Choroid plexus epithelial cell (primary cell): Measurements from ENCODE around the gene POLA1.
A peak's percentile ranks its signal among the peaks of the same experiment; 100 is the strongest.

Source experiments
- DNase-seq: peaks from one replicate; pipeline ENCODE4 v3.0.0-alpha.2; 2010; ENCODE audit warnings: low read depth
- H3K4me3 ChIP-seq: 2 replicates; pipeline ENCODE4 v1.5.1; 2011; ENCODE audit warnings: low read depth, mild to moderate bottlenecking, control low read depth, low read length, moderate library complexity
- TF ChIP-seq, protein P1 (sequence below): conservative IDR thresholded peaks from 2 replicates; pipeline ENCODE4 v1.5.1; 2011; ENCODE audit warnings: low read depth, mild to moderate bottlenecking, control low read depth, inconsistent platforms, low read length, moderate library complexity

The POLA1 gene

GRCh38 chrX:24732766-24733500, 39.2 kb downstream of the POLA1 start:
- DNase-seq: no peak
- H3K4me3 ChIP-seq: no peak overlapping the region
- TF ChIP-seq, protein P1, sequence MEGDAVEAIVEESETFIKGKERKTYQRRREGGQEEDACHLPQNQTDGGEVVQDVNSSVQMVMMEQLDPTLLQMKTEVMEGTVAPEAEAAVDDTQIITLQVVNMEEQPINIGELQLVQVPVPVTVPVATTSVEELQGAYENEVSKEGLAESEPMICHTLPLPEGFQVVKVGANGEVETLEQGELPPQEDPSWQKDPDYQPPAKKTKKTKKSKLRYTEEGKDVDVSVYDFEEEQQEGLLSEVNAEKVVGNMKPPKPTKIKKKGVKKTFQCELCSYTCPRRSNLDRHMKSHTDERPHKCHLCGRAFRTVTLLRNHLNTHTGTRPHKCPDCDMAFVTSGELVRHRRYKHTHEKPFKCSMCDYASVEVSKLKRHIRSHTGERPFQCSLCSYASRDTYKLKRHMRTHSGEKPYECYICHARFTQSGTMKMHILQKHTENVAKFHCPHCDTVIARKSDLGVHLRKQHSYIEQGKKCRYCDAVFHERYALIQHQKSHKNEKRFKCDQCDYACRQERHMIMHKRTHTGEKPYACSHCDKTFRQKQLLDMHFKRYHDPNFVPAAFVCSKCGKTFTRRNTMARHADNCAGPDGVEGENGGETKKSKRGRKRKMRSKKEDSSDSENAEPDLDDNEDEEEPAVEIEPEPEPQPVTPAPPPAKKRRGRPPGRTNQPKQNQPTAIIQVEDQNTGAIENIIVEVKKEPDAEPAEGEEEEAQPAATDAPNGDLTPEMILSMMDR: no peak

DNA sequence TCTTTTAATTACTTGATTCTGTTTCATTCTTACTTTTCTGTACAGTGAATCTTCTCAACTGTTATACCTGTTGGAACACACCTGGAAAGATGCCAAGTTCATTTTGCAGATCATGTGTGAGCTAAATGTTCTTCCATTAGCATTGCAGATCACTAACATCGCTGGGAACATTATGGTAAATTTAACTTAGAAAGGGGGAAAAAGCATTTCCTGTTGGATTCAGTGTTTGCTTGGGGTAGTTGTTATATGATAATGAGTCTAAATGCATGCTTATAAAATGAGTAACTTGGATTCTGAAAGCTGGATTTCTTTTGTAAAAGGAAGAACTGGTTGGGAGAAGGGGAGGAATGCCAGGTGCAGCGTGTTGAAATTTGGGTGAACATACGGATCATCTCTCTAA, 47.6 kb downstream of the POLA1 start:
- TF ChIP-seq, protein P1: no peak
- H3K4me3 ChIP-seq: no peak overlapping the region
- no peak for DNase-seq

DNA sequence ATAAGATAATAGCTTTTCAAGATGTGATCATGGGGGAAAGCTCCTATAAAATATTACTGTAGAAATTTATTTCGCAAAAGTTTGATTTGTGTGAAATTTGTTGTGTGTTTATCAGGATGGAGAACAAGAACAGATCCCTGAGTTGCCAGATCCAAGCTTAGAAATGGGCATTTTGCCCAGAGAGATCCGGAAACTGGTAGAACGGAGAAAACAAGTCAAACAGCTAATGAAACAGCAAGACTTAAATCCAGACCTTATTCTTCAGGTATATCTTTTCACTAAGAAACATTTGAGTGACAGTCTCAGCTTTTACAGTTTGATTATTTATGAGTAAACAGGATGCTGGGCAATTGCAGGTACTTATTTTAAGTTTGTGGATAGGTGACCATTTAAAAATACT, 54.5 kb downstream of the POLA1 start:
- DNase-seq: no peak
- TF ChIP-seq, protein P1: no peak

GRCh38 chrX:24759786-24760185, 66.1 kb downstream of the POLA1 start:
- H3K4me3 ChIP-seq: no peak overlapping the region
- TF ChIP-seq, protein P1: no peak
- no peak for DNase-seq

More for the DNA sequence above, 54.5 kb downstream of the POLA1 start:
- no peak overlapping the region for H3K4me3 ChIP-seq

DNA sequence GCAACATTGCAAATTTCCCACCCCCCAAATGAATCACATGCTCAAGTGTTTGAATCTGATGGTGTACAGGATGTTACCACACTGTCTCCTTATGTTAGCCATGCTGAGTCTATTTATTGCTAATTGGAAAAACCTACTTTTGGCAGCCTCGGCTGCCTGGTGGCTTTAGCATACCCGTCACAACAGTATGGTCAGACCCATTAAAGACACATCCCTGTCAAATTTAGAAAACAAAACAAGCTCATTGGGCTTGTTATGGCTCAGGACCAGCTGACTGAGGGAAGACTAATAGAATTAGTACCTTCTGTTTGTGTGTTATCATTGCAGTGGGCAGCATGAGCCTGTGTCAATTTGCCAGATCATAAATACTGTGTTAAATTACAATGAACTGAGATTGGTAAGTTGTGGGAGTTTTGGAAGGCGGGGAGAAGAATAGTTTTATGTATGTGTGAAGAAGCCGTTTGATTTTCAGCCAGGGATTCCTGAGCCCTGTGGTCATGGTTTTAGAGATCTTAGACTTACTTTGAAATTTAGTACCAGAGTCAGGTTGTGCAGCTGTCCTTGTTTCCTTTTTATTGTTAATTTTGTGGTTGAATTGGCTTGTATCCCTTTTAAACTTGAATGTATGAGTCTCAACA, 66.8 kb downstream of the POLA1 start:
- DNase-seq: peak; percentile 65
- no peak overlapping the region for H3K4me3 ChIP-seq
- TF ChIP-seq, protein P1: no peak

- no peak for DNase-seq
- TF ChIP-seq, protein P1: no peak
- H3K4me3 ChIP-seq: no peak overlapping the region
Observed at GRCh38 chrX:24761306-24761705, 67.6 kb downstream of the POLA1 start.

- DNase-seq: no peak
- TF ChIP-seq, protein P1: no peak
- H3K4me3 ChIP-seq: no peak overlapping the region
Observed at GRCh38 chrX:24763989-24764388, 70.3 kb downstream of the POLA1 start.
